ENCODE measurements around the gene RPGRIP1L.

RPGRIP1L gene

DNA sequence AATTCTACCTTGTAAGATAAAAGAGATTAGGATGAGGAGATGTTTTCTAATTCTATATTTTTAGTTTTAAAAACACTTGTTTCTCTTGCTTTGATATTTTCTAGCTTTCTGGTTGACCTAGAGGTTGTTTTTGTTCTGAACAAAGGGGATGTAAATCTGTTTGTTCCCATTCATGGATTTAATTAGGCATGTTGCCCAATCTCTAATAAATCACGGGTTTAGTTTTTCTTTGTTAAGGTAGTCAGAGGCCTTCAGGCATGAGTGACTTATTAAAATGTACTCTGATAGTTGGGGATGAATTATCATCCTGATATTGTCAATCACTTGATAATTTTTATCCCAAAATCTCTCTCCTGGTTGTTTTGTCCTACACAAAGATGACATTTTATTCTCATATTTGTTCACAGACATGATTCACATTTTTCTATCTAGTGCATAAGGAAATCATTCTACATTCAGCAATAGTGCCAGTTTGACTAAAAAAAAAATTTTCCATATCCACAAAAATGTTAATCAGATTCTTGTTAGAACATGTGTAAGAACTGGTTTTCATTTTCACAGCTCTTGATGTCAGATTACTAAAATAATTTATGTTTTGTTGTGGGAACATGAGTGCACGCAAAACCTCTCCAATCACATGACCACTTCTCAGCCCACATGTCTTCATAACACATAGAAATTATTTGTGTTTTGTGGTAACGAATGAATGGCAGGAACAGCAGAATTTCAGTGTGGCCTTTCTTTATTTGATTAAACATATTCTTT lies 105.0 kb downstream of the RPGRIP1L start:
- DNase-seq: no peak

DNA sequence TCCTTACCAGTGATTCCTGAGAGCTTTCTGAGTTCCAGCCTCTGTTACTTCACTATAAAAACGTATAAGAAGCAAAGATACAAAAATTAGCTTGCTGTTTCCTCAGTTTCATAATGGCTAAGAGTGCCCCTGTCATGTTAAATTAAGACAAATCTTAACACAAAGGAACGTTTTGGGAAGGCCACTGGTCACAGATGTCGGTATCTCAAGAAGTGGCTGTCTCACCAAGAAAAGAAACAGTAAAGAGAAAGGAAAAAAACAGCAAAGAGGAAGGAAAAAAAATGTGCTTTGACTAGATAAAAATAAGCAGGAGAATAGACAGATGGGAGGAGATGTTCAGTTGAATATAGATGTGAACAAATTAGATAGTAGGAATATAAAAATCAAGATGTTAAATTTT lies 105.9 kb downstream of the RPGRIP1L start:
- DNase-seq: no peak

DNA sequence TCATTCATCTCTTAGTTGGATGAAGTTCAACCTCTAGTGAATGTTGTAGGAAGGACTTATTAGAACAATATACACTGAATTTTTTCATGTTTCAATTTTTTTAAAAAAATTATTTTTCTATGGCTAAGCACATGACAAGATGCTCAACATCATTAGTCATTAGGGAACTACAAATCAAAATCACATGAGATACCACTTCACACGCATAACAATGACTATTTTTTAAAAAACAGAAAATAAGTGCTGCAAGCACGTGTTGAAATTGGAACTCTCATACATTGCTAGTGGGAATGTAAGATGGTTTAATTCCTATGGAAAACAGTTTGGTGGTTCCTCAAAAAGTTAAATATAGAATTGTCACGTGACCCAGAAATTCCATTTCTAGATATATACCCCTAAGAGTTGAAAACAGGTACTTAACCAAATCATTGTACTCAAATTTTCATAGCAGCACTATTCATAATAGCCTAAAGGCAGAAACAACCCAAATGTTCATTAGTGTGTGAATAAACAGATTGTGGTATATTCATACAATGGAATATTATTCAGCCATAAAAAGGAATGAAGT lies 115.5 kb downstream of the RPGRIP1L start:
- no peak for DNase-seq

DNA sequence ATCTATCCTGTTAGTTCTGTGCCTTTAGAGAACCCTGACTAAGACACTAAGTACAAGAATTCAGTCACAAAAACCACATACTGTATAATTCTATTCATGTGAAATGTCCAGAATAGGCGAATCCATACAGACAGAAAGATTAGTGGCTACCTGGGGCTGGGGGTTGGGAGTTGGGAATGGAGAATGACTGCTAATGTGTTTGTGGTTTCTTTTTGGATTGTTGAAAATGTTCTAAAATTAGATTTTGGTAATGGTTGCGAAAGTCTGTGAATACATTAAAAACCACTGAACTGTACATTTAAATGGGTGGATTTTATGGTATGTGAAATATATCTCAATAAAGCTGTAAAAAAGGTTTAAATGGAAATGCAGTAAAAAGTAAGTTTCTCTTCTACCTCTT lies 120.3 kb downstream of the RPGRIP1L start:
- DNase-seq: no peak

DNA sequence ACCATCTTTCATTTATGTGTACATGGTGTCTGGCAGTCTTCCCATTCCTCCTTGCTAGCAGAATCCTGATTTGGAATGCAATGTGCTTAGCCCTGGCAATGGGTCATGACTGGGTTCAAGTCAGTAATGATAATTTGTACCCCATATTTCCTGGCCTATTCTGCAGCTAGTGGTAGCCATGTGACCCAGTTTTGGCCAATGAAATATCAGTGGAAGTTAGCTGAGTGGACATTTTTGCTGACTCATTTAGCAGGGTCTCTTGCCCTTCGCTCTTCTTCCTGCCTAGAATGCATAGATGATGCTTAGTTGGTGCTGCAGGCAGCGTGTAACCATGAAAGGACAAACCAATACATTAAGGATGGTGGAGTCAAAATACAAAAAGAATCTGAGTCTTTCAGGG lies 121.9 kb downstream of the RPGRIP1L start:
- DNase-seq: no peak

DNA sequence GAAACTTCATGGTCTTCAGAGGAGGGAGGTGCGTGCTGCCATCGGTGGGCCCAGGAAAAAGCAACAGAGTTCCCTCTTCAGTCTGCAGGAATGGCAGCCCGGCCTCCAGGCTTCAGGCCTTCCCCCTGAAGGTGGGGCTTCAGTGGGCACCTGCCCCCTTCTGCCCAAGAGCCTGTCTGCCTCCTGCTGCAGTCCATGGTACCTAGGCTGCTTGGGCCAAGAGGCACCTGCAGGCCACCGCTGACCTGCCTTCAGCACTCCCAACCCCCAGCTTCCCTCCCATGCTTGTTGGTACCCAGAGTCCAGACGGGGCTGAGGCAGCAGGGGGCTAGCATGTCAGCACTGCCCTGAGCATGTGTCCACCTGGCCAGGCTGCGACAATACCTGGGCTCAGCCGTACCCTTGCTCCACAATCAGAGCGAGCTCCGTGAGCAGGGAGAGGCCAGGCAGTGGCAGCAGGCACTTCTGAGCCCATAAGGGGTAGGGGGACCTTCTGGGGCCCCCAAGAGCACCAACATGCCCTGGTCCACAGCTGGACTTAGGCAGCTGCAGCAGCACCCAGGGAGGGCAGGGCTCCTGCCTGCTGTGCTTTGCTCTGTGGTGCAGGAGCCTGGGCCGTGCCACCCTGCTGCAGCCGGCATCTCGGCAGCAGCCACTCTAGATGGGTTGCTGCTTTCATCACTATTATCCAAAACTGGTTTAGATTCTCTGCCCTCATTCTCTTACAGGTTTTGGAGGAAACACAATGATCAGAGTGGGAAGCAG lies 123.4 kb downstream of the RPGRIP1L start:
- no peak for DNase-seq

DNA sequence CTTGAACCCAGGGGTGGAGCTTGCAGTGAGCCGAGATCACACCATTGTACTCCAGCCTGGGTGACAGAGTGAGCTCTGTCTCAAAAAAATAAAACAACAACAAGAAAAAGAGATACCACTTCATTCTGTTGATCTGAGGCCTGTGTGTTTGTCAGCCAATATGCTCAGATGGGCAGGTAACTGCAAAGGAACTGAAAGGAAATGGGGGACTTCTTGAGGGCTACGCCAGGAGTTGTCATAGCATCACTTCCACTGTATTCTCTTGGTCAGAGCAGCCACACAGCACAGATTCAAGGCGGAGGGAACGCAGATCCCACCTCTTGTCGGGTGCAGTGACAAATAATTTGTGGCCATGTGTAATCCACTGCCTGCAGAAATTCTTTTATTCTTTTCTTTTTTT lies 126.8 kb downstream of the RPGRIP1L start:
- no peak for DNase-seq

DNA sequence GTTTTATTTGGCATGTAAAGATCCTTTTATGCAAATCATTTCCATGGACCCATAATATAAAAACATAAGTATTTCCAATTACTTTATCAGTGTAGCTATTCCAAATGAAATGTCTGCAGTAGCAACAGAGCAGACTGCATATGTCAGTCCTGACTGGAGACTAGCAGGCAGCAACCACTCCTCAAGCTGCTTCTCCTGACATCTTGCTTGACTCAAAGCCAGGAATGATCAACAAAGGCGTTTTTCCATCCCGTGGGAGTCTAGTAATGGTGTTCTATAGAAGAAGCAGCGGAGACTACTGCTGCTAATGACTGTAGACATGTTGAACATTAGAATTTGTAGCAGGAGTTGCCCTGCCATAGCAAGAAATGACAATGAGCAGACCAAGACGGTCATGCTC lies 127.4 kb downstream of the RPGRIP1L start:
- DNase-seq: no peak

DNA sequence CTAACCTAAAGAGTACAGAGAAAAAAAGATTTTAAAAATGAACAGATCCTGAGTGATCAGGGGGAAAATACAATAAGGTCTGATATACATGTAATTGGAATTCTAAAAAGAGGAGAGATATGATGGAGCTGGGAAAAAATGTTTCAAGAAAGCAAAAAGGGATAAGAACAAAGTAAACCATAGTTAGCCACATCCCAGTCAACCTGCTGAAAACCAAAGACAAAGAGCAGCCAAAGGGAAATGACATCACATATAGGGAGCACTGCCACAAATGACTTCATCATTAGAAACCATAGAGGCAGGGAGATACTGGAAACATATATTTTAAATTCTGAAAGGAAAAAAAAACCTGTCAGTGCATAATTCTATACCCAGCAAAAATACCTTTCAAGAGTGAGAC lies 131.9 kb downstream of the RPGRIP1L start:
- no peak for DNase-seq

DNA sequence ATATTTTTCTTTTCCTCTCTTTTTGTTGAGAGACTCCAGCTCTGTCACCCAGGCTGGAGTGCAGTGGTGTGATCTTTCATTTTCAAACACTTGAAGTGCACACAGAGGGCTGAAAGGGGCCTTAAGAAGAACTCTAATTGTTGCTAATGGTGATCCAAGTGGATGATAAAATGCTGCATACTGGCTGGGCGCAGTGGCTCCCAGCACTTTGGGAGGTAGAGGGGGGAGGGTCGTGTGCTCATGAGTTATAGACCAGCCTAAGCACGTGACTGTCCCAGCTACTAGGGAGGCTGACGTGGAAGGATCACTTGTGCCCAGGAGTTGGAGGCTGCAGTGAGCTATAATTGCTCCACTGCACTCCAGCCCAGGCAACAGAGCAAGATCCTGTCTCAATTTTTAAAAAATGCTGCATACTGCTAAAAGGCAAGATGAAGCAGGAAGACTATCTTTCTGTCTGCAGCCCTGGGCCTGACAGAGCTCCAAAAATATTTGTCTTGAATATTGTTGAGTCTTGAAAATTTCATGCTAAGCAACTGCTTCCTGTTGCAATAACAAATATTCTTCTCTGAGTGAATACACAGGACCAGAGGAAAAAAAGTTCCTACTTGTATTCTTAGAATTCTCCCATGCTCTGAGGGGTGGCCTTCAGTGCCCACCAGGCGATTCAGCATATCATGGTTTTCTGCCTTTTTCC lies 137.0 kb downstream of the RPGRIP1L start:
- no peak for DNase-seq

DNA sequence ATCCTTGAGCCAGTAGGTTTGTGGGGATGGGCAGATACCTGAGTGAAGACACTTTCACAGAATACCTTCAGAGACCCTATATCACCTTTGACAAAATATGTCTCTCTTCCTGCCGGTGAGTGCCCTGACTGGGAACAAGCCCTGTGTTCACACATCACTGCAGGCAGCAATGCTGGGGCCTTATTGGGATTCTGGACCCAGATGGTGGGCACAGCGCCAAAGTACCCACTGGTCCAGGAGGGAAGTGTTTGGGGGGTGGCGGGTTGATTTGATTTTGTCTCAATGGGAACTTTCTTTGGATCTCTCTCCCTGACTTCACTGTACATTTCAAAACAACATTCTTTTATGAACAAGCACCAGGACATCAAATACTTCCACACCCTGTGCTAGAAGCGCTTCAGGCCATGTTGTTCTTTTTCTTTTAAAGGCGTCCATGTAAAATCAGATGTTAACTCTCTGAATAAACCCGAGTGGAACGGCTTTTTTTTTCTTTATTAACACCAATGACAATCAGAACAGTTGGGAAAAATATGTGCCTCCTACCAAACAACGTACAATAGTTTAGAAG lies 138.3 kb downstream of the RPGRIP1L start:
- DNase-seq: no peak

DNA sequence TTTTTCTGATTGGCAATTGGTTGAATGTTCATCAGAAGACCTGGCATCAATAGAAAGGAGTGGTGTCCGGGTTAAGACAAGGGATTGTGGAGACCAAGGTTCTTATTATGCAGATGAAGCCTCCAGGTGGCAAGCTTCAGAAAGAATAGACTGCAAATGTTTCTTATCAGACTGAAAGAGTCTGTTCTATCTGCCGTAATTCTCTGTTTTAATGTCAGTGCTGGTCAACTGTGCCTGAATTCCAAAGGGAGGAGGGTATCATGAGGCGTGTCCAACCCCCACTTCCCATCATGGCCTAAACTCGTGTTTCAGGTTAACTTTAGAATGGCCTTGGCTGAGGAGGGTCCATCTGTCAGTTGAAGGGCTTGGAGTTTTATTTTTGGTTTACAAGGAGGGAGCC lies 140.2 kb downstream of the RPGRIP1L start:
- DNase-seq: no peak

DNA sequence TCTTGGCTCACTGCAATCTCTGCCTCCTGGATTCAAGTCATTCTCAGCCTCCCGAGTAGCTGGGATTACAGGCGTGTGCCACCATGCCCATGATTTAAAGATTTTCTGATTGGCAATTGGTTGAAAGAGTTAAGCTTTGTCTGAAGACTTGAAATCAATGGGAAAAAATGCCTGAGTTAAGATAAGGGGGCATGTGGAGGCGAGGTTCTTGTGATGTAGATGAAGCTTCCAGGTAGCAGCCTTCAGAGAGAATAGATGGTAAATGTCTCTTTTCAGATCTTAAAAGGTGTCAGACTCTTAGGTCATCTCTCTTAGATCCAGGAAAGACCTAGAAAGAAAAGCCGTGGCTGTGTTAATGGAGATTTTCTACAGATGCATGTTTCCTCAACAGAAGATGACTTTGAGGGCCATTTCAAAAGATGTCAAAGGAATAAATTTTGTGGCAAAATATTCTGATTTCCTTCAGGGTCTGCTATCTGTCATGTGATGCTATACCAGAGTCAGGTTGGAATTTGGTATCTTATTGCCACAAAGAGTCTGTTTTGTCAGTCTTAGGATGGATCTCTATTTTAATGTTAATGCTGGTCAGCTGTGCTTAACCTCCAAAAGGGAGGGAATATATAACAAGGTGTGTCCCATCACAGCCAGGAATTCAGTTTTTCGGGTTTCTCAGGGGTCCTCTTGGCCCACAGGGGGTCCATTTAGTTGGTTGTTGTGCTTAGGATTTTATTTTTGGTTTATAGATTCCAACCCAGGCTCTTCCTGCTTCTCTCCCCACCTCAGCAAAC lies 142.4 kb downstream of the RPGRIP1L start:
- no peak for DNase-seq

DNA sequence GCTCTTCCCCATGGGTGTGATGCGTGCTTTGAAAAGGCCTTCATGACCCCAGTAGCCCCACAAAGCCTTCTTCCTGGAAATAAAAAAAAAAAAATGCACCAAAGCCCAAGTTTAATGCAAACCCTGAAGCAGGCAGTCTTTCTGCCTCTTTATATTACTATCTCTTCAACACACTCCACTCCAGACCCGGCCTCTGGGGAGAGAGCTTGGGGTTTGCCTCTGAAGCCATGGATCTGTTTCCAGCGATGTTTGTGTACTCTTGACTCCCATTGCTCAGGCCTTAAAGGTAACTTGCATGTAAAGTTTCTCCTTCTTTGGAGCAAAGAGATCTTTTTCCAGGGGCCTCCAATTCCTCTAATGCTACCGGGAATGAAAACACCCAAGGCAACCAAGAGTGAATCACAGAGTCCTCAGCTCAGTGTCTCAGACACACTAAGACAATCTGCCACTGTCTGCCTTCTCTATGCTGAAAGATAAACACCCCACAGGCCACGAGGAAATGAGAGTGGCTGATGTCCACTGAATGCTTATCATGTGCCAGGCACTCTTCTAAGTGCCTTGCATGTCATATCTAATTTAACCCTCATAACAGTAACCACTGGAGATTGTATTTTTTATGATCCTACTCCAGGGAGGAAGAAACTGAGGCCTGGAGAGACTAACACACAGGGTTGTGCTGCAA lies 144.2 kb downstream of the RPGRIP1L start:
- no peak for DNase-seq

DNA sequence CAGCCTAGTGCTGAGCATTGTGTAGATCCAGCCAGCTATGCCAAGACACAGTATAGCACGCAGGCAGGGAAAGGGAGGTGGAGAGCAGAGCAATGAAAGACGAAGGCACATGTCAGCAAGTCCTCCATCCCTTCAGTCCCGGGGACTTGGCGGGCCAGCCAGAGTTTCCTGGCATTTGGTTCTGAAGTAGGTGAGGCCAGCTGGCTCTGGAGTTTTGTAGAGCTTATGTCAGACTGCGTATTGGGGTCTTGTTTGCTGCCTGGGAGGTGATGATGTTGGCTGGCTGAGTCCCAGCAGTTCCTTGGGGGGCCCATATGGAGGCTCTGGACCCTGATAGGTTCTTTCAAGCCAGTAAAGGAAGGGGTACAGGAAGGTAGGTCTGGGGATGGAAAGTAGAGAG lies 144.9 kb downstream of the RPGRIP1L start:
- DNase-seq: no peak

DNA sequence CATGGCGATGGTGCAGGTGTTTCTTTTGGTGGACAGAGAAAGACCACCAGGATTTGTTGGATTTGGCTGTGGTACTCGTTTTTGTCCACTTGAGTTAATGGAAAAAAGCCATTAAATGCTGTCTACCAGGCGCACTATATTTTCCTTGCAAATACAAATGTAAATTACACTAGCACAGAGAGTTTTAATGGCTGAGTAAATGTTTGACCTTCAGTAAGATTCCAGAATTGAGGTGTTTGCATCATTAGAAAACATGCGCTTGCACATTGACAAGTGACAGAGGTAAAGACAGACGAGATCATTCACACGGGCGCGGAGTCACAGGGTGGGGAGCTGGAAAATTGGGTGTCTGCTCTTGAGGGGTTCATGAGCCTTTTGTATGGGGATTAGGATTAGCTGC lies 147.1 kb downstream of the RPGRIP1L start:
- DNase-seq: no peak

DNA sequence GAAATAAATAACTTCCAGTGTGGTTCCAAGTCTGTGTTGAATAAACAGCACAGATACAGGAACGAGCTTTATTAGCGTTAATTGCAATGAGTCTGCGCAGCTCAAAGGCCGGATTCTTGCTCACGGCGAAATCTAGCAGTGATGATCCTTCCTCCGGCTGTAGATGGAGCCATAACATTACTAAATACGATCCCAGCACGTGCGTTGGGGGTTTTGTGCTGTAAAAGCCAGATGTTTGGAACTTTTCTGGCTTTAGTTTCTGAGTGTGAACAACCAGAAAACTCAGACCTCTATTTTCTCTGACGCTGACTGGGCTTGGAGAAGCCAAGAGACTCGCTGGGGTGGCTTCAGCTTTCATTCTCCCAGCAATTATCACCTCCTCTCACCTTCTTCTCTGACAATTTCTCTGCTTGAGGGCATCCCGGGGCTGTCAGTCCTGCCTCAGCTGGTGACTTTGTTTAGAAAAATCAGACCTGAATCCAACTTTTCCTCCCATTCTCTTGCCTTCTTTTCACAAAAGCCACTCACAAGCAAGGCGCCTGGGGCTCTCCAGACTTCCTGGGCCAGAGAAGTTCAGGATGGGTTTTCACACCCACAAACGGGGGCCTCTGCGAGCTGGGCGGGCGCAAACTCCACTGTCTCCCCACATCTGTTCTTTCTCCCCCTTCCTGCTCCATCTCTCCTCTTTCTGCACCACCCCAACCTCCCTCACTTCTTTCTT lies 153.5 kb downstream of the RPGRIP1L start:
- peak; percentile 18 for DNase-seq
